ENCODE data around the gene FCER1G. TPM values are rescaled to one million over a fixed set of nuclear protein-coding genes. Genes with fewer than 3 reads are reported as not detected.

FCER1G gene
- total and polyA plus RNA-seq, 2 donors (not counting 3 experiments of a cell fraction or from before 2014, with no cell fraction given): 1.1 to 1.6 TPM

DNA sequence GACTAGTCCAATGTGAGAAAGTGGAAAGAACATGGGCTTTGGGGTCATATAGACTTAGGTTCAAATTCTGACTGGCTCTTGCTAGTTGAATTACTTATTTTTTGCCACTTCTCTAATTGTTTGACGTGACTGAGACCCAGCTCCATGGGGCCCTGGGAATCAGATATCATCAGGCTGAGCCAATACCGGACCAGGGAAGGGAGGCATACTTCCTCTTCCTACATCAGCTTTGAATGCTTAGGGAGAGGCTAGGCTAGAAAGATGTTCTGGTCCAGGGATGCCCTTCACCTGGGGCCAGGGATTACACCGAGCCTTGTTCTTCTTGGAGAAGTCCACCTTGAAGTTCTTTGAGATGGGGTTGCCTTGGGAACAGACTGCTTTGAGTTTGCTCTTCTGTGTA, 26.6 kb downstream of the FCER1G start:
- H4K20me1 ChIP-seq (replicated peaks; ENCODE audit: control insufficient read depth, extremely low read depth, insufficient read depth, low read length): no peaks in the 10 kb centered on the region
- intact Hi-C loops (cut with micrococcal nuclease): no loop called here
- no peak overlapping the region for H2AFZ ChIP-seq (ENCODE audit: low read depth, low read length)
- H3K4me1 ChIP-seq (ENCODE audit: control insufficient read depth, extremely low read depth, insufficient read depth, low read length): no peaks in the 10 kb centered on the region
- H3K79me2 ChIP-seq (ENCODE audit: control insufficient read depth, insufficient read depth, low read length): no peaks in the 10 kb centered on the region
- ChIA-PET POLR2A (no interaction called here), CTCF (no interaction called here)
- peaks cover 1 to 3% of the 10 kb centered on the region in 2 experiments for H3K27me3 ChIP-seq (ENCODE audit: control insufficient read depth in 2 of 2, insufficient read depth in 2 of 2, low read length in 2 of 2)
- H3K27ac ChIP-seq (ENCODE audit: insufficient read depth, low read depth, low read length): no peak overlapping the region
- H3K9me1 ChIP-seq (replicated peaks; ENCODE audit: control insufficient read depth, extremely low read depth, insufficient read depth, low read length): no peaks in the 10 kb centered on the region
- no peak for DNase-seq (ENCODE audit: low read depth, low spot score)
- H3K9ac ChIP-seq (replicated peaks; ENCODE audit: extremely low read depth, insufficient read depth, low read length): no peak overlapping the region
- TF ChIP-seq POLR2A (IDR thresholded peaks at IDR 0.05; ENCODE audit: low read depth, low read length) (no peak), POLR2AphosphoS5 (IDR thresholded peaks at IDR 0.05; ENCODE audit: insufficient read depth, low read depth, low read length) (no peak), EZH2 (IDR thresholded peaks at IDR 0.05; ENCODE audit: borderline replicate concordance, low read depth, low read length, severe bottlenecking) (no peak), FOS (IDR thresholded peaks at IDR 0.05; ENCODE audit: borderline replicate concordance, insufficient read depth, low read length) (no peak), CTCF (IDR thresholded peaks at IDR 0.05; ENCODE audit: extremely low read depth in 1 of 2, insufficient read depth in 1 of 2, low read depth in 1 of 2, low read length in 2 of 2) (no peak), JUN (IDR thresholded peaks at IDR 0.05; ENCODE audit: borderline replicate concordance, insufficient read depth, insufficient read length, low read depth) (no peak), GATA2 (IDR thresholded peaks at IDR 0.05; ENCODE audit: insufficient read depth, insufficient read length, low read depth, low read length) (no peak), MAX (IDR thresholded peaks at IDR 0.05; ENCODE audit: insufficient read depth, insufficient read length) (no peak), MYC (IDR thresholded peaks at IDR 0.05; ENCODE audit: low read depth, low read length) (no peak)
- no TSS peak for BruUV-seq (replicated peaks)
- H3K4me2 ChIP-seq (ENCODE audit: insufficient read depth, low read length): no peak overlapping the region
- no peaks in the 10 kb centered on the region for H3K36me3 ChIP-seq (ENCODE audit: control insufficient read depth in 2 of 2, extremely low read depth in 1 of 2, insufficient read depth in 2 of 2, low read length in 2 of 2)
- H3K9me3 ChIP-seq (replicated peaks; ENCODE audit: control insufficient read depth, insufficient read depth, low read length): no peaks in the 10 kb centered on the region
- H3K4me3 ChIP-seq (replicated peaks in 1 of 3; ENCODE audit: insufficient read depth in 1 of 3, low read depth in 1 of 3, low read length in 3 of 3): no peak overlapping the region
- dilution Hi-C loops (cut with MboI; ENCODE audit: extremely low pct_ligation_motif_present, low sequenced_read_pairs): no loop called here
- FAIRE-seq: no peak

Data from endothelial cell of umbilical vein (primary cell).